Brain microvascular endothelial cell (primary cell): Measurements from ENCODE around the gene RAPGEFL1.

Experiments used
- DNase-seq: peaks from one replicate; pipeline ENCODE4 v3.0.0-alpha.2; 2020
- H3K27ac ChIP-seq: fragments of 250-450 bp; sonication (Bioruptor Pico); 2 replicates; pipeline ENCODE4 v1.5.1; 2020; ENCODE audit warnings: mild to moderate bottlenecking, moderate library complexity
- H3K27me3 ChIP-seq: fragments of 250-450 bp; sonication (Bioruptor Pico); replicated peaks from 2 replicates; pipeline ENCODE4 v1.5.1; 2020; ENCODE audit warnings: mild to moderate bottlenecking
- H3K36me3 ChIP-seq: fragments of 250-450 bp; sonication (Bioruptor Pico); replicated peaks from 2 replicates; pipeline ENCODE4 v1.5.1; 2020; ENCODE audit warnings: mild to moderate bottlenecking
- H3K4me3 ChIP-seq: 2 replicates; pipeline ENCODE4 v1.5.1; 2011; ENCODE audit warnings: low read depth, mild to moderate bottlenecking, control low read depth, low read length, moderate library complexity
- in situ Hi-C: cut with HindIII; loops from 2 replicates; pipeline ENCODE4 v1.10.0; 2017; ENCODE audit warnings: low sequenced_read_pairs, low pct_ligation_motif_present
- TF ChIP-seq, protein P1 (sequence below): IDR thresholded peaks from 2 replicates; pipeline ENCODE4 v1.5.1; 2011; ENCODE audit warnings: low read depth, mild to moderate bottlenecking, moderate library complexity, low read length, control low read depth, inconsistent platforms; ENCODE audit errors: missing control alignments

Gene RAPGEFL1

DNA sequence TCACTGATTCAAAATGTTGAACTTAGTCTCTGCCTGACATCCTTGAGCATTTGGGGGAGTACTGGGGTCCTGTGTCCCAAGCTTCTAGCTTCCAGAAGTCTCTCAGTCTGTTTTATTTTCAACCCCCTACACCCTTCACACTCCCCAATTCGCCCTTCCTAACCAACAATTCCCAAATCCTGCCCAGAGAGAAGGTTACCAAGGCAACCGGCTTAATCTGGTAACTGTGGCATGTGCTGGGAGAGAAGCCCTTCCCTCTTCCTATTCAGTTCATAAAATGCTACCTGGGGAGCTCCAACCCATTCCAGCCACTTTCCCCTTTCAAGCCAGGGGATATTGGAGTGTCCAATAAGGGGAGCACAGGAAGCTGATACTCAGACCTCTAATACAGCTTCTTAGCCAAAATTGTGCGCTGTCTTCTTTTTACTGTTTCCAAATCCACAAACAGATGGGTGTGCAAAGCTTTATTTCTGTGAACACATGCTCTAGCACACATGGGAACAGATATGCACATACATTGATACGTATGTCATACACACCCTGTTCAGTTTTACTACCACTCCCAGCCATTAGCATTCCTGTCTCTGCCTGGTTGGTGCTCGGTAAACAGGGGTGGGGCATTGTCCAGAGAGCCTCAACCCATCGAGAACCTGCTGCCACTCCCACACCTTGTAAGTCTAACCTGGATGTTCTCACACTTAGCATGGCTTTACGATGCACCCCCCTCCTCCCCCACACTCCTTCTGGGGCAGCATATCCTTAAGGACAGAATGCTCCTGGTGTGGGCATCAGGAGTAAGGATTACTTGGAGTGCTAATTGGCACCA, 1.1 kb upstream of the RAPGEFL1 start:
- TF ChIP-seq, protein P1, sequence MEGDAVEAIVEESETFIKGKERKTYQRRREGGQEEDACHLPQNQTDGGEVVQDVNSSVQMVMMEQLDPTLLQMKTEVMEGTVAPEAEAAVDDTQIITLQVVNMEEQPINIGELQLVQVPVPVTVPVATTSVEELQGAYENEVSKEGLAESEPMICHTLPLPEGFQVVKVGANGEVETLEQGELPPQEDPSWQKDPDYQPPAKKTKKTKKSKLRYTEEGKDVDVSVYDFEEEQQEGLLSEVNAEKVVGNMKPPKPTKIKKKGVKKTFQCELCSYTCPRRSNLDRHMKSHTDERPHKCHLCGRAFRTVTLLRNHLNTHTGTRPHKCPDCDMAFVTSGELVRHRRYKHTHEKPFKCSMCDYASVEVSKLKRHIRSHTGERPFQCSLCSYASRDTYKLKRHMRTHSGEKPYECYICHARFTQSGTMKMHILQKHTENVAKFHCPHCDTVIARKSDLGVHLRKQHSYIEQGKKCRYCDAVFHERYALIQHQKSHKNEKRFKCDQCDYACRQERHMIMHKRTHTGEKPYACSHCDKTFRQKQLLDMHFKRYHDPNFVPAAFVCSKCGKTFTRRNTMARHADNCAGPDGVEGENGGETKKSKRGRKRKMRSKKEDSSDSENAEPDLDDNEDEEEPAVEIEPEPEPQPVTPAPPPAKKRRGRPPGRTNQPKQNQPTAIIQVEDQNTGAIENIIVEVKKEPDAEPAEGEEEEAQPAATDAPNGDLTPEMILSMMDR = no peak
- Histone ChIP-seq H3K27ac (no peak overlapping the region), H3K4me3 (no peak overlapping the region), H3K27me3 (no peaks in the 10 kb centered on the region), H3K36me3 (peaks cover 15% of the 10 kb centered on the region)
- no peak for DNase-seq
- in situ Hi-C loops = loop anchor here (25.0 kb wide), 1 partner anchor 111 kb away; the partner anchor contains the start of gene CDC6

DNA sequence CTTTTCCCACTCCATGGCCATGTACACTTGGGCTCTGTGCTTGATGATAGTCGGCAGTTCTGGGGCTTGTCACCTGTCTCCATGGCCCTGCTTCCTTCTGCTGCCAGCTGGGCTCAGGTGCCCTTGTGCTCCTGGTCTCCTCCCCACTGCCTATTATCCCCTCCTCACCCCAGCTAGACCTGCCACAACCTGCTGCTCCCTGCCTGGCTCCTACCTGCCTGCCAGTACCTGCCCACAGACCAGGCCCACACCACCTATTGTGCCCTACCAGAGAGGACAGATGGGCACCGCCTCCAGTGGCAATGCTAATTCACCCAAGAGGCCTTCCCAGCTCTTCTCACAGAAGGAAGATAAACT, 538 bp upstream of the RAPGEFL1 start:
- H3K27me3 ChIP-seq = no peaks in the 10 kb centered on the region
- DNase-seq = no peak
- peaks cover 9% of the 10 kb centered on the region for H3K36me3 ChIP-seq
- TF ChIP-seq, protein P1 = no peak
- H3K4me3 ChIP-seq = no peak overlapping the region
- H3K27ac ChIP-seq = no peak overlapping the region
- in situ Hi-C loops = loop anchor here (25.0 kb wide), 1 partner anchor 111 kb away; the partner anchor contains the start of gene CDC6

DNA sequence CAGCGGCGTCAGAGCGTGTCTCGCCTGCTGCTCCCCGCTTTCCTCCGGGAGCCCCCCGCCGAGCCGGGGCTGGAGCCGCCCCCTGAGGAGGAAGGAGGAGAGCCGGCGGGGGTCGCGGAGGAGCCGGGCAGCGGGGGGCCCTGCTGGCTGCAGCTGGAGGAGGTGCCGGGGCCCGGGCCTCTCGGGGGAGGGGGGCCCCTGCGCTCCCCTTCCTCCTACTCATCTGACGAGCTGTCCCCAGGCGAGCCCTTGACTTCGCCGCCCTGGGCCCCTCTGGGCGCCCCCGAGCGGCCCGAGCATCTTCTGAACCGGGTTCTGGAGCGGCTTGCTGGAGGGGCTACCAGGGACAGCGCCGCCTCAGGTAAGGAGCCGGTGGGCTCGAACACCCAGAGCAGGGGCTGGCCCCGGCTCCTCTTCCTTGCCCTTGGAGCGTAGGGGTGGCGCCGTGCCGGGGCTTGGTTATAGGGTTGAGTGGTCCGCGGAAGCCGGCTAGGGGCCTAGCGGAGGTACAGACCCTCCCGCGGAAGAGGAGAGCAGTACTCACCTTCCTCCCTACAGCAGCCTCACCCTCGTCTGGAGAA, 841 bp downstream of the RAPGEFL1 start:
- no peak for DNase-seq
- in situ Hi-C loops = loop anchor here (25.0 kb wide), 1 partner anchor 109 kb away; the partner anchor contains the start of gene CDC6
- peak overlapping the region; percentile 54 for H3K4me3 ChIP-seq
- H3K27ac ChIP-seq = no peak overlapping the region
- no peaks in the 10 kb centered on the region for H3K27me3 ChIP-seq
- TF ChIP-seq, protein P1 = no peak
- H3K36me3 ChIP-seq = peaks cover 3% of the 10 kb centered on the region

DNA sequence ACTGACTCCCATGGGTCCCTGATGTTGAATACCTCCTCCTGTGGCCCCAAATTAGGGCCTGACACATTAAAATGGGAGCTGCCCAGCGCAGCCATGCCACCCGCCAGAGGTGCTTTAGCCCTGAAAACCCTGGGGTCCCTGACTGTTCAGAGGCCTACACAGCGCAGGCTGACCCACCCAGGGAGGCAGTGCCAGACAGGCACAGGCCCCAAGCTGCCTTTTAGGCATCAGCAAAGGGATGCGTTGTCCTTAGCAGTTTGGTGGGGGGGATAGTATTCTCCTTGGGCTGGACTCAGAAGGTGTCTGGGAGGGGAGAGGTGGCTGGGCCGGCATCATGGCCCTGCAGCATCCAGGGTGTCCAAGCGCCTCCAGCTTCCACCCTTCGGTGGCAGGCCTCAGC, 1.4 kb downstream of the RAPGEFL1 start:
- in situ Hi-C loops = loop anchor here (25.0 kb wide), 1 partner anchor 109 kb away; the partner anchor contains the start of gene CDC6
- no peak for DNase-seq

DNA sequence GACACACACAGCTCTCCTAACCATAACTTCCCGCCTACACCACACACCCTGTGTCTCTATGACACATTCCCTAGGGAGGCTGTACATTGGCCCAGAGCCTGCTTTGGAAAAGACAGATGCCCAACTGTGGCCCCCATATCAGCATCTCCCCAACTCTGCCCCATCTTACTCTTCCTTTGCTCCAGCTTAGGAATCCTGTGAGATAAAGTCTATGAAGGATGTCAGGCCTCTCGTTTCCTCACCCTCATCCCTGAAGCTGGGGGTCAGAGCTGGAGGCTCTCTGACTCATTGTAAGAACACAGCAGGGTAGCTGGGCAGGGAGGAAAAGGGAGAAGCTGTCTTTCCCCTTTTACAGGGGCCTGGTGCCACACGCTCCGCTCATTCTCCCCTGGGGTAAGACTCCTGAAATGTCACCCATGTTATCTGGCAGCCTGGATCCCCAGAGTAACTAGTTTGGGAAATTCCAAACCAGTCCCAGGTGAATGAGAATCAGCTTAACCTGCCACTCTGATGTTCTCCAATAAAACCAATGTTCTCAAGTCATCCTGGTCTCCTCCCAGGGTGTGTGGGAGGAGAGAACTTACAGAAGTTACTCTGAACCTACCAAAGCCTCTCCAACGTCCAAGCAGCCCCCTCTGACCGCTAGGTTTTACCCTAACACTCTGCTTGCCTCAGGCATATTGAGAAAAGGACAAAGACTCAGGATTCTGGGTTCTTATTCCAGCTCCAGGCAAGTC, 2.8 kb downstream of the RAPGEFL1 start:
- peak; percentile 63 for DNase-seq
- in situ Hi-C loops = loop anchor here (25.0 kb wide), 1 partner anchor 107 kb away; the partner anchor contains the start of gene CDC6
- H3K4me3 ChIP-seq = no peak overlapping the region

More for the DNA sequence above, 1.4 kb downstream of the RAPGEFL1 start:
- H3K27me3 ChIP-seq = no peaks in the 10 kb centered on the region
- H3K36me3 ChIP-seq = peaks cover 3% of the 10 kb centered on the region
- TF ChIP-seq, protein P1 = no peak
- no peak overlapping the region for H3K4me3 ChIP-seq
- H3K27ac ChIP-seq = no peak overlapping the region

More for the DNA sequence above, 2.8 kb downstream of the RAPGEFL1 start:
- H3K27ac ChIP-seq = peak overlapping the region; percentile 20
- TF ChIP-seq, protein P1 = no peak
- H3K27me3 ChIP-seq = no peaks in the 10 kb centered on the region
- peaks cover 3% of the 10 kb centered on the region for H3K36me3 ChIP-seq
